A673 (cell line): ENCODE data around the gene NUB1.

Source experiments
- EZH2 ChIP-seq: fragments of 200-600 bp; sonication (generic); IDR thresholded peaks from 2 replicates; pipeline ENCODE4 v1.6.1; 2017; ENCODE audit warnings: borderline replicate concordance, low read depth, mild to moderate bottlenecking, mixed read lengths, antibody characterized with exemption, low read length; ENCODE audit not compliant: poor library complexity, severe bottlenecking
- TF ChIP-seq, protein P1 (sequence below): fragments of 300-800, 200-600 bp; sonication (generic); conservative IDR thresholded peaks from 2 replicates; pipeline ENCODE4 v1.5.1; 2017; ENCODE audit warnings: low read depth, mild to moderate bottlenecking, antibody characterized with exemption, low read length, moderate library complexity, mixed read lengths

DNA sequence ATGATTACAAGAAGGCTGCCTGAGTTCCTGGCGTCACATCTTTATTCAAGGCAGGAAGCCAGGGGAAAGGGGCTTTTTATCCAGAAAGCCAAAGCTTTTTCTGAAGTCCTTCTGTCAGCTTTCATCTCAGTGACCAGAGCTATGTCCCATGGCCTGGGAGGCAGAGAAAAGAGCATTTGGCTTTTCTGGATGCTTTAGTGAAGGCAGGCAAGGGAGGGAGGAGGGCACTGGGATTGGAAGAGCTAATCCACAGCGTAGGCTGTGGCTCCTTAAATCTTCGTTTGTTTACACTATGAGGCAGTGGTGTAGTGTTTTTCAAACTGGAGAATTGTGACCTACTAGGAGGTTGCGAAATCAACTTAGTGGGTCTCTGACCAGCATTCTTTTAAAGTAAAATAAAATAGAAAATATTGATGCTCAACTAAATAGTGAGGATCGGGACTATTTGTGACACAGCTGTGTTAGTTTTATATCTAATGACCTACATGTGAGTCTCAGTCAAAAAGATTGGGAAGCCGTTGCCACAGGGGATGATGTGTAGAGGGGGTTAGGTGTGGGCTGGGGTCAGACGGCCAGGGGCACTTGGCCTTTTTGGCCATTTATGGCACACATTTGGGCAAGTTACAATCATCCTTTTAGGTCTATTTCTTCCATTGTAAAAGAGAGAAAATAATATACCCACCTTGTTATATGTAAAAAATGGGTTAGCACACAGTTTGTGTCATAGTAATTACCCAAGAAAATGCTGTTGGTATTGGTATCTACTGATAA, 84.2 kb downstream of the NUB1 start:
- TF ChIP-seq, protein P1, sequence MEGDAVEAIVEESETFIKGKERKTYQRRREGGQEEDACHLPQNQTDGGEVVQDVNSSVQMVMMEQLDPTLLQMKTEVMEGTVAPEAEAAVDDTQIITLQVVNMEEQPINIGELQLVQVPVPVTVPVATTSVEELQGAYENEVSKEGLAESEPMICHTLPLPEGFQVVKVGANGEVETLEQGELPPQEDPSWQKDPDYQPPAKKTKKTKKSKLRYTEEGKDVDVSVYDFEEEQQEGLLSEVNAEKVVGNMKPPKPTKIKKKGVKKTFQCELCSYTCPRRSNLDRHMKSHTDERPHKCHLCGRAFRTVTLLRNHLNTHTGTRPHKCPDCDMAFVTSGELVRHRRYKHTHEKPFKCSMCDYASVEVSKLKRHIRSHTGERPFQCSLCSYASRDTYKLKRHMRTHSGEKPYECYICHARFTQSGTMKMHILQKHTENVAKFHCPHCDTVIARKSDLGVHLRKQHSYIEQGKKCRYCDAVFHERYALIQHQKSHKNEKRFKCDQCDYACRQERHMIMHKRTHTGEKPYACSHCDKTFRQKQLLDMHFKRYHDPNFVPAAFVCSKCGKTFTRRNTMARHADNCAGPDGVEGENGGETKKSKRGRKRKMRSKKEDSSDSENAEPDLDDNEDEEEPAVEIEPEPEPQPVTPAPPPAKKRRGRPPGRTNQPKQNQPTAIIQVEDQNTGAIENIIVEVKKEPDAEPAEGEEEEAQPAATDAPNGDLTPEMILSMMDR = no peak
- no peak for TF ChIP-seq EZH2
